Breast epithelium (tissue), 4 donors: Measurements from ENCODE around the gene BRAT1. TPM values are rescaled to one million over a fixed set of nuclear protein-coding genes. Genes with fewer than 3 reads are reported as not detected.

Source experiments
- DNase-seq, 2 donors: peaks; one replicate each; pipeline ENCODE4 v3.0.0-alpha.2; 2019; ENCODE audit warnings: low spot score in 2 of 2
- H3K27ac ChIP-seq, 2 donors: fragments of 200-600 bp; sonication (generic) in 1 of 2; one replicate each; pipeline ENCODE4 v1.5.1; 2016 to 2019; ENCODE audit warnings: mild to moderate bottlenecking in 1 of 2
- H3K27me3 ChIP-seq, 2 donors: fragments of 200-600 bp; sonication (generic) in 1 of 2; one replicate each; pipeline versions ENCODE4 v1.5.1 to v1.6.0; 2017 to 2019; ENCODE audit warnings: control low read depth in 1 of 2, mild to moderate bottlenecking in 1 of 2
- H3K36me3 ChIP-seq: fragments of 200-600 bp; one replicate; pipeline ENCODE4 v1.5.1; 2019
- H3K4me1 ChIP-seq, 2 donors: fragments of 200-600 bp; sonication (generic); one replicate each; pipeline ENCODE4 v1.5.1; 2016 to 2019; ENCODE audit warnings: control low read depth in 1 of 2
- H3K4me3 ChIP-seq, 3 donors: fragments of 200-600 bp; sonication (generic); 1 replicate in 2 of 3; 2 replicates in 1 of 3; pipeline ENCODE4 v1.5.1; 2016 to 2019; ENCODE audit warnings: mild to moderate bottlenecking in 3 of 3, moderate library complexity in 2 of 3
- H3K9me3 ChIP-seq, 2 donors: fragments of 200-600 bp; sonication (generic) in 1 of 2; one replicate each; pipeline ENCODE4 v1.5.1; 2016 to 2019; ENCODE audit warnings: control low read depth in 1 of 2
- CTCF ChIP-seq, 3 donors: fragments of 450-650 bp; IDR thresholded peaks; one replicate each; pipeline ENCODE4 v1.5.1; 2016 to 2017; ENCODE audit warnings: antibody characterized with exemption in 3 of 3, mild to moderate bottlenecking in 3 of 3, moderate library complexity in 3 of 3
- POLR2A ChIP-seq: fragments of 450-650 bp; IDR thresholded peaks from one replicate; pipeline ENCODE4 v1.6.1; 2016; ENCODE audit warnings: antibody characterized with exemption, mild to moderate bottlenecking, moderate library complexity
- POLR2AphosphoS5 ChIP-seq, 3 donors: sonication (generic); formaldehyde crosslinking; IDR thresholded peaks; one replicate each; pipeline ENCODE4 v1.6.1; 2017; ENCODE audit warnings: antibody characterized with exemption in 3 of 3
- intact Hi-C: fragments of 100-400 bp; cut with DNase I; formaldehyde crosslinking; loops from one replicate; pipeline ENCODE4 v1.15.1; 2023; ENCODE audit warnings: low total_unique reads
- total RNA-seq, 3 donors: library from RNA; depleted of rRNA; stranded (reverse); fragments of >200 nt; gene quantifications; one replicate each; pipeline ENCODE4 v1.1.0, GENCODE V29; 2016

The BRAT1 gene
- total RNA-seq, 3 donors from 2014 or later: 20.8 to 36.4 (median 28.4) TPM

DNA sequence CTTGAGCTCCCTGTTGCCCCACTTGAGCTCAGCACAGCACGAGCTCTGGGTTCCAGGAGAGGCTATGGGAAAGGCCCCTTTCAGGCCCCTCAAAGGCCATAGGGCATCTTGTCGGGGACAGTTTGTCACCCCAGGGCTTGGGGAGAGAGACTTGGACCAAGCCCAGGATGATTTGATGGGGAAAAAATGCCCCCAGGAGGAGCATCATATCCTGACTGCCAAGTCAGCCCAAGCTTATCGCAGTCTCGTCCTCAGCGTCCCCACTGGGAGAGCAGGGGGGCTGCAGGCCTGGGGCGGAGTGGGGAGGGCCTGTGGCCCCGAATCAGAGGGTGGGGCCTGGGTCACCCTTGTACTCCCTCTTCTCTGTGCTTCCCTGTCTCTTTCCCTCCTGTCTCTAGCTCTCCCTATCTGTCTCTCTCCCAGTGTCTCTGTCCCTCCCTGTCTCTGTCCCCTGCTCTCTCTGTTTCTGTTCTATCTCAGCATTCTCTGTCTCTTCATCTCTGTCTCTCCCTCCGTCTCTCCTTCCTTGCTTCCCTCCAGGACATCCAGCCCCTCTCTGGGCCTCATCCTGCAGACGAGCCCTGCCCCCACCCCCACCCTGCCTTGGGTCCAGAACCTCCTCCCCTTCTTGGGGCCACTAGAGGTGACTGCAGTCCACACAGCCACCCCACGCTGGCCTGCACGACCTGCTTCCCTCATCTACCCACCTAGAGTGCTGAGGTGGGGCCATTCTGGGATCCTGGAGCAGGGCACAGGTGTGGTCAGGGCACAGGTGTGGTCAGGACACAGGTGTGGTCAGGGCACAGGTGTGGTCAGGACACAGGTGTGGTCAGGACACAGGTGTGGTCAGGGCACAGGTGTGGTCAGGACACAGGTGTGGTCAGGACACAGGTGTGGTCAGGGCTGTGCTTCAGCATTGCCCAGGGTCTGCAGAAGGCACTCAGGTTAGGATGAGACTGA is 61.8 kb downstream of the BRAT1 start:
- intact Hi-C loops: no loop called here

GRCh38 chr7:2492038-2492437 is 63.3 kb downstream of the BRAT1 start:
- no peak for DNase-seq
- H3K27me3 ChIP-seq: no peaks in the 10 kb centered on the region
- H3K36me3 ChIP-seq: no peaks in the 10 kb centered on the region
- no peak overlapping the region for H3K27ac ChIP-seq
- H3K4me1 ChIP-seq: peaks cover 6 to 16% of the 10 kb centered on the region in 2 donors
- TF ChIP-seq CTCF (IDR thresholded peaks at IDR 0.05): no peak
- no peak for TF ChIP-seq POLR2A
- TF ChIP-seq POLR2AphosphoS5 (IDR thresholded peaks at IDR 0.05): no peak
- intact Hi-C loops: no loop called here
- H3K4me3 ChIP-seq: no peak overlapping the region
- H3K9me3 ChIP-seq: no peaks in the 10 kb centered on the region

More for the DNA sequence above, 61.8 kb downstream of the BRAT1 start:
- no peak overlapping the region for H3K4me3 ChIP-seq
- TF ChIP-seq POLR2A (no peak), POLR2AphosphoS5 (IDR thresholded peaks at IDR 0.05) (no peak), CTCF (IDR thresholded peaks at IDR 0.05) (no peak)
- peak overlapping the region in 1 of 2 donors; percentile 58 for H3K27ac ChIP-seq
- H3K36me3 ChIP-seq: no peaks in the 10 kb centered on the region
- H3K4me1 ChIP-seq: peaks cover 0 to 6% of the 10 kb centered on the region in 2 donors
- no peak for DNase-seq
- no peaks in the 10 kb centered on the region for H3K27me3 ChIP-seq
- H3K9me3 ChIP-seq: no peaks in the 10 kb centered on the region

- no peak for TF ChIP-seq POLR2AphosphoS5 (IDR thresholded peaks at IDR 0.05)
- TF ChIP-seq CTCF (IDR thresholded peaks at IDR 0.05): no peak
- no peak for TF ChIP-seq POLR2A
- DNase-seq: no peak
- H3K4me3 ChIP-seq: no peak overlapping the region
- no peaks in the 10 kb centered on the region for H3K36me3 ChIP-seq
- no peaks in the 10 kb centered on the region for H3K9me3 ChIP-seq
- H3K4me1 ChIP-seq: peaks cover 6 to 16% of the 10 kb centered on the region in 2 donors
- intact Hi-C loops: no loop called here
- H3K27ac ChIP-seq: peak overlapping the region; percentile 60 to 92
- no peaks in the 10 kb centered on the region for H3K27me3 ChIP-seq
These were observed 65.1 kb downstream of the BRAT1 start for GRCh38 chr7:2490181-2490651.

DNA sequence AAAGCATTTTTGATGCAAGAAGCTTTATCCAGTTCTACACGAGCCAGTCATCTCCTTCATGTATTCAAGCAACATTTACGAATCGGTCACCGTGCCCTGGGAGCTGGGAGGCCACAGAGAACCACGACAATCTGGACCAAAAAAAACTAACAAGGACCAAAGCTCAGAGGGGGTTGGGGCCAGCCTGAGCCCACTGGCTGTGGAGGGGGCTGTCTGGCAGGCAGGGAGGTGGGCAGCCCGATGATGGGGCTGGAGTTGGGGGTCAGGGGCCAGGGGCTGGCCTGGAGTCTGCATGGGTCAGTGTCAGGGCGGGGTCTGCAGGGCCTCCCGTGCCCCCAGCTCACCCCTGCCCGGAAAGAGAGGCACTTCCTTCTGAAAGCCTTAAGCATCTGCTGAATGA is 66.6 kb downstream of the BRAT1 start:
- Histone ChIP-seq H3K27me3 (no peaks in the 10 kb centered on the region), H3K4me1 (peaks cover 6 to 12% of the 10 kb centered on the region in 2 donors), H3K27ac (peak overlapping the region in 1 of 2 donors; percentile 92), H3K9me3 (no peaks in the 10 kb centered on the region), H3K36me3 (no peaks in the 10 kb centered on the region), H3K4me3 (no peak overlapping the region)
- TF ChIP-seq POLR2A: no peak
- no peak for TF ChIP-seq POLR2AphosphoS5 (IDR thresholded peaks at IDR 0.05)
- no peak for TF ChIP-seq CTCF (IDR thresholded peaks at IDR 0.05)
- DNase-seq: no peak
- intact Hi-C loops: no loop called here

DNA sequence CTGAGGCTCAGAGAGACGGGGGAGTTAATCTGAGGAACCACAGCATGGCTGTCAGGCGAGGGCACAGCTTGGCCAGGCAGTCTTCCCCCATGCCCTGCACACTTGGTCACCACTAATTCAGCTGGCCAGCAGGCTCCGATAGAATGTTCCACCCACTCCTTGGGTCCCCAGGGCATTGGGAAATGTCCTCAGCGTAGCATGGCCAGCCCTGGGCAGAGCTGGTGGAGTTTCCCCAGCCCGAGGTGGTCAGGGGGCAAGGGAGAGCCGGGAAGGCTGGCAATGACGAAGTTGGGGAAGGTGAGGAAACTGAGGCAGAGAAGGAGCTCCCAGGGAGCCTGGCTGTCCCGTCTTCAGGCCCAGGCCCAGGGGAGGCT is 67.1 kb downstream of the BRAT1 start:
- intact Hi-C loops: no loop called here
- no peaks in the 10 kb centered on the region for H3K36me3 ChIP-seq
- no peak overlapping the region for H3K4me3 ChIP-seq
- TF ChIP-seq POLR2AphosphoS5 (IDR thresholded peaks at IDR 0.05) (peak in 1 of 3 donors; percentile 68), POLR2A (no peak), CTCF (IDR thresholded peaks at IDR 0.05) (no peak)
- H3K4me1 ChIP-seq: peaks cover 6 to 12% of the 10 kb centered on the region in 2 donors
- DNase-seq: no peak
- peak overlapping the region; percentile 29 to 92 for H3K27ac ChIP-seq
- peaks cover under 1 to 2% of the 10 kb centered on the region in 2 donors for H3K9me3 ChIP-seq
- H3K27me3 ChIP-seq: no peaks in the 10 kb centered on the region
